Fibroblast of lung (primary cell): Measurements from ENCODE around the gene AKR1A1. TPM values are rescaled to one million over a fixed set of nuclear protein-coding genes. Genes with fewer than 3 reads are reported as not detected.

Source experiments
- DNase-seq, 2 donors: peaks; one replicate each; pipeline versions ENCODE4 v3.0.0 to v3.0.0-alpha.2; 2010; ENCODE audit warnings: low read depth in 2 of 2
- H2AFZ ChIP-seq: 2 replicates; pipeline ENCODE4 v1.5.1; 2012; ENCODE audit warnings: low read length, control low read depth, inconsistent platforms
- H3K27ac ChIP-seq: 2 replicates; pipeline ENCODE4 v1.5.1; 2011; ENCODE audit warnings: low read length, control low read depth; ENCODE audit not compliant: insufficient read depth
- H3K27me3 ChIP-seq: 2 replicates; pipeline ENCODE4 v1.5.1; 2011; ENCODE audit warnings: mild to moderate bottlenecking, low read length; ENCODE audit not compliant: control insufficient read depth, insufficient read depth
- H3K36me3 ChIP-seq: 2 replicates; pipeline ENCODE4 v1.5.1; 2011; ENCODE audit warnings: low read length; ENCODE audit not compliant: control insufficient read depth, insufficient read depth
- H3K4me1 ChIP-seq: 2 replicates; pipeline ENCODE4 v1.5.1; 2011; ENCODE audit warnings: low read length; ENCODE audit not compliant: control insufficient read depth, insufficient read depth; ENCODE audit errors: extremely low read depth
- H3K4me2 ChIP-seq: 2 replicates; pipeline ENCODE4 v1.5.1; 2011; ENCODE audit warnings: low read length, control low read depth; ENCODE audit not compliant: insufficient read depth; ENCODE audit errors: extremely low read depth
- H3K4me3 ChIP-seq, 4 experiments: fragments of 200-600 bp in 1 of 4; sonication (generic) in 1 of 4; replicated peaks in 1 of 4; 2 replicates each; pipeline ENCODE4 v1.5.1; 2011 to 2016; ENCODE audit warnings: low read length in 4 of 4, low read depth in 3 of 4, mild to moderate bottlenecking in 3 of 4, control low read depth in 2 of 4, inconsistent platforms in 1 of 4, mixed read lengths in 1 of 4; ENCODE audit not compliant: insufficient read depth in 1 of 4; ENCODE audit errors: control extremely low read depth in 1 of 4
- H3K79me2 ChIP-seq: 2 replicates; pipeline ENCODE4 v1.5.1; 2012; ENCODE audit warnings: mild to moderate bottlenecking, low read length, inconsistent platforms; ENCODE audit not compliant: control insufficient read depth, insufficient read depth
- H3K9ac ChIP-seq: 2 replicates; pipeline ENCODE4 v1.5.1; 2011; ENCODE audit warnings: mild to moderate bottlenecking, low read length, control low read depth; ENCODE audit not compliant: insufficient read depth
- H3K9me3 ChIP-seq: 2 replicates; pipeline ENCODE4 v1.5.1; 2012; ENCODE audit warnings: low read depth, low read length; ENCODE audit not compliant: control insufficient read depth, insufficient read depth
- H4K20me1 ChIP-seq: 2 replicates; pipeline ENCODE4 v1.5.1; 2011; ENCODE audit warnings: low read length; ENCODE audit not compliant: control insufficient read depth, insufficient read depth; ENCODE audit errors: extremely low read depth
- EZH2 ChIP-seq: IDR thresholded peaks from 2 replicates; pipeline ENCODE4 v1.5.1; 2012; ENCODE audit warnings: low read length, control low read depth, mild to moderate bottlenecking; ENCODE audit errors: missing control alignments
- polyA minus RNA-seq: library from RNA; depleted of rRNA, polyadenylated mRNA; stranded (reverse); fragments of >200 nt; gene quantifications from 2 replicates; pipeline ENCODE4 v1.2.3, GENCODE V29; 2011; ENCODE audit warnings: low replicate concordance
- polyA plus RNA-seq, 2 donors: library from polyadenylated mRNA; depleted of rRNA in 1 of 2; stranded (reverse) in 1 of 2; unstranded in 1 of 2; fragments of >200 nt; gene quantifications; 2 replicates each; pipeline ENCODE4 v1.2.1, GENCODE V29; 2011 to 2012; ENCODE audit warnings: missing spikeins in 1 of 2
- total RNA-seq: library from RNA; depleted of rRNA; stranded (reverse); fragments of >200 nt; gene quantifications from 2 replicates; pipeline ENCODE4 v1.2.1, GENCODE V29; 2014
- TF ChIP-seq, protein P1 (sequence below), 2 donors: IDR thresholded peaks in 1 of 2; conservative IDR thresholded peaks in 1 of 2; 1 replicate in 1 of 2; 2 replicates in 1 of 2; pipeline ENCODE4 v1.5.1; 2011 to 2012; ENCODE audit warnings: low read length in 2 of 2, control low read depth in 1 of 2, inconsistent platforms in 1 of 2, low read depth in 1 of 2, mild to moderate bottlenecking in 1 of 2

AKR1A1 gene
- total RNA-seq: 110 and 123 TPM in 2 replicates
- 110 and 120 TPM in 2 replicates for polyA plus RNA-seq
- 127 and 150 TPM in 2 replicates for polyA plus RNA-seq (2012)
- polyA minus RNA-seq: 136 and 170 TPM in 2 replicates

DNA sequence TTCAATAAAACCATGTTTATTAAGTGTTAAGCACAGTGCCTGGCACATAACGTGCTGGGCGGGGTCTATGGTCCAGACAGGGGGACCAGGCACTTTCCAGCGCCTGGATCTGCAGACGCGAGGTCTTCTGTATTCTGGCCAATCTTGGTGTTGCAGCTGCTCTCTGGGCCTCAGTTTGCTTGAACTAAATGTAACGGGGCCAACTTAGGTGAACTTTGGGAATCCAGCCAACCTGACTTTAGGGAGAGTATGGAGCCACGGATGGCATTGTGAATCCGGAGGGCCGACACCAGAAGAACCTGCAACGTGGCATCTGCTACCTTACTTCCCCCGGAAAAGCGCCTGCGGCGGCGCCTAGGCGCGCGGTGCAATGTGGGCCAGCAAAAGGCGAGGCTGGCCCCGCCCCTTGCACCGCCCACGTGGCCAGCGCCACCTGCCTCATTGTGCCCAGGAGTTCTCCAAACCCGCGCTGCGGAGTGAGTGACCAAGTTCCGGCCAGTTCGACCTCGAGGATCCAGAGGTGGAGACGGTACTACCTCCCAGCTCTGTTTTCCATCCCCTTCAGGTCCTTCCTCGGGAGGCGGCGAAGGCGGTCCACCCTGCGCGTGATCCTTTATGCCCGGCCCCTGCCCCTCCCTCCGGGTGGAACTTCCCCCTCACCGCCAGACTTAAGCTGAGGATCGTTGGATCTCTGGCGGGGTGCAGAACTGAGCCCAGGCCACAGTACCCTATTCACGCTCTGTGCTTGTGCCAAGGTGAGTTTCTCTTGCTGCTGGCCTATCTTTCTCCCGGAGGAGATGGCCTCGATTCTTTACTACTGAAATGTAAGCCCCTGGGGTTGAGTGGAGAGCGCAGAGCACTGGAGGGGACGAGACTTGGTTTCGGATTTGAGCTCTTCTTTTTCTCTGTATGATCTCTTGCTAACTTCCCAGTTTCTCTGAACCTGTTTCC is at the start of gene AKR1A1:
TSS of gene AKR1A1 (plus strand) at position 426 of the 951 bp plus-strand sequence. CDS start 10,969 bp downstream, outside the sequence.
- peaks cover 14% of the 10 kb centered on the region for H3K79me2 ChIP-seq
- H2AFZ ChIP-seq: peak within 1 kb of the TSS; percentile 99
- peaks cover 3% of the 10 kb centered on the region for H3K4me1 ChIP-seq
- peak within 1 kb of the TSS; percentile 92 for H3K4me2 ChIP-seq
- TF ChIP-seq, protein P1, sequence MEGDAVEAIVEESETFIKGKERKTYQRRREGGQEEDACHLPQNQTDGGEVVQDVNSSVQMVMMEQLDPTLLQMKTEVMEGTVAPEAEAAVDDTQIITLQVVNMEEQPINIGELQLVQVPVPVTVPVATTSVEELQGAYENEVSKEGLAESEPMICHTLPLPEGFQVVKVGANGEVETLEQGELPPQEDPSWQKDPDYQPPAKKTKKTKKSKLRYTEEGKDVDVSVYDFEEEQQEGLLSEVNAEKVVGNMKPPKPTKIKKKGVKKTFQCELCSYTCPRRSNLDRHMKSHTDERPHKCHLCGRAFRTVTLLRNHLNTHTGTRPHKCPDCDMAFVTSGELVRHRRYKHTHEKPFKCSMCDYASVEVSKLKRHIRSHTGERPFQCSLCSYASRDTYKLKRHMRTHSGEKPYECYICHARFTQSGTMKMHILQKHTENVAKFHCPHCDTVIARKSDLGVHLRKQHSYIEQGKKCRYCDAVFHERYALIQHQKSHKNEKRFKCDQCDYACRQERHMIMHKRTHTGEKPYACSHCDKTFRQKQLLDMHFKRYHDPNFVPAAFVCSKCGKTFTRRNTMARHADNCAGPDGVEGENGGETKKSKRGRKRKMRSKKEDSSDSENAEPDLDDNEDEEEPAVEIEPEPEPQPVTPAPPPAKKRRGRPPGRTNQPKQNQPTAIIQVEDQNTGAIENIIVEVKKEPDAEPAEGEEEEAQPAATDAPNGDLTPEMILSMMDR (conservative IDR thresholded peaks at IDR 0.05 in 1 of 2, IDR thresholded peaks at IDR 0.05 in 1 of 2; ENCODE audit: low read depth in 1 of 2, low read length in 2 of 2): peak in 1 of 2 donors; percentile 14
- no peak for TF ChIP-seq EZH2
- peak within 1 kb of the TSS; percentile 63 for H3K9ac ChIP-seq
- peak within 1 kb of the TSS; percentile 91 for H3K27ac ChIP-seq
- H3K27me3 ChIP-seq: no peaks in the 10 kb centered on the region
- H3K36me3 ChIP-seq: no peaks in the 10 kb centered on the region
- no peaks in the 10 kb centered on the region for H3K9me3 ChIP-seq
- peak; percentile 80 to 85 for DNase-seq
- peak within 1 kb of the TSS; percentile 79 to 96 (median 85) for H3K4me3 ChIP-seq
- no peaks in the 10 kb centered on the region for H4K20me1 ChIP-seq

DNA sequence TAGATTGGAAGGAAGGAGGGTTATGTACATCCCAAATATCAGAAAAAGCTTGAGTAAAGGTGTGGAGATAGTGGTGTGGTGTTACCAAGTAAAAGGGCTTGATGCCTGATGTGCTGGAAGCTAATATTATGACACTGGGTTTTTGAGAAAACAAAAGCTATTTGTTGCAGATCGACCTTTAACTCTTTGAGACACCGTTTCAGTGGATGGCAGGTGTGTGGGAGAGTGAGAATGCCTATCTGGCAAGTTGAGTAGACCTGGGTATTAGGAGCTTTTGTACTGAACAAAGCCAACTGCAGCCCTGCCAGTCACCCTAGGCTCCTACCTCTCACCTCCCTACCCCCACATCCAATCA is 49.1 kb upstream of the AKR1A1 start:
- H3K79me2 ChIP-seq: no peaks in the 10 kb centered on the region
- no peak overlapping the region for H2AFZ ChIP-seq
- H3K4me1 ChIP-seq: no peaks in the 10 kb centered on the region
- H3K36me3 ChIP-seq: no peaks in the 10 kb centered on the region
- no peak for TF ChIP-seq EZH2
- TF ChIP-seq, protein P1 (conservative IDR thresholded peaks at IDR 0.05 in 1 of 2, IDR thresholded peaks at IDR 0.05 in 1 of 2; ENCODE audit: low read depth in 1 of 2, low read length in 2 of 2): no peak
- H4K20me1 ChIP-seq: no peaks in the 10 kb centered on the region
- no peak overlapping the region for H3K9ac ChIP-seq
- H3K27me3 ChIP-seq: no peaks in the 10 kb centered on the region
- no peaks in the 10 kb centered on the region for H3K9me3 ChIP-seq
- no peak for DNase-seq
- H3K4me3 ChIP-seq: no peak overlapping the region
- H3K27ac ChIP-seq: no peak overlapping the region
- no peak overlapping the region for H3K4me2 ChIP-seq

DNA sequence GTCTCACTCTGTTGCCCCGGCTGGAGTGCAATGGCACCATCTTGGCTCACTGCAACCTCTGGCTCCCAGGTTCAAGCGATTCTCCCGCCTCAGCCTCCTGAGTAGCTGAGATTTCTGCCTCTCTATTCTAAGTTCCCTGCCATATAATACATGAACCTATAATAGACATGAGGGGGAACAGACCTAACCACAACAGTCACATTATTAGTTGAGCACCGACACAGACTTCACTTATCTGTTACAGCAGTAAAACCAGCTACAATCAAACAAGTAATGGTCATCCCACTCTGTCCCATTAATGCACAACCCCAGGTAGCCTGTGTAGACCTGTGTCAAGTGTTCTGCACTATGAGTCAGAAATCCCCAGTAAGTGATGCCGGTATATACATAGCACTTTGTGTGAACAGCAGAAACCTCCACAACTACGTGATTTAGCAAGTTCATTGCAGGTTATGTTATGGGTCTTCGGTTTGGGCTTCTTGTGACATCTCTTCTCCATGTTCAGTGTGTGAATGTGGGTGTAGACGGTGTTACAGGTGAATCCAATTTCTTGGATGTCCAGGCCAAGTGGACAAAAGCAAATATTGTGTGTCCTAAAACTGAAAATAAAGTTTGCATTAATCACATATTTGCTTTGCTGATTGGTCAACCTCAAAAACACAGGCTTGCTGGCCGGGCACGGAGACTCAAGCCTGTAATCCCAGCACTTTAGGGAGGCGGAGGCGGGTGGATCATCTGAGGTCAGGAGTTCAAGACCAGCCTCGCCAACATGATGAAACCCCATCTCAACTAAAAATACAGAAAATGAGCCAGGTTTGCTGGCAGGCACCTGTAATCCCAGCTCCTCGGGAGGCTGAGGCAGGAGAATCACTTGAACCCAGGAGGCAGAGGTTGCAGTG is 46.9 kb upstream of the AKR1A1 start:
- Histone ChIP-seq H3K4me3 (no peak overlapping the region), H3K36me3 (no peaks in the 10 kb centered on the region), H4K20me1 (no peaks in the 10 kb centered on the region), H3K79me2 (no peaks in the 10 kb centered on the region), H3K27ac (no peak overlapping the region), H2AFZ (no peak overlapping the region), H3K4me2 (no peak overlapping the region), H3K9ac (no peak overlapping the region), H3K4me1 (no peaks in the 10 kb centered on the region), H3K27me3 (no peaks in the 10 kb centered on the region), H3K9me3 (no peaks in the 10 kb centered on the region)
- TF ChIP-seq, protein P1 (conservative IDR thresholded peaks at IDR 0.05 in 1 of 2, IDR thresholded peaks at IDR 0.05 in 1 of 2; ENCODE audit: low read depth in 1 of 2, low read length in 2 of 2): no peak
- TF ChIP-seq EZH2: no peak
- DNase-seq: no peak
